HL-60 (cell line): ENCODE results near the gene PTH2.

Experiments used
- CTCF ChIP-seq: IDR thresholded peaks from one replicate; pipeline ENCODE4 v1.5.1; 2011; ENCODE audit warnings: low read length, control low read depth, inconsistent platforms; ENCODE audit not compliant: insufficient read depth
- POLR2AphosphoS5 ChIP-seq: IDR thresholded peaks from 2 replicates; pipeline ENCODE4 v1.6.1; 2012; ENCODE audit warnings: low read depth

- TF ChIP-seq CTCF, result no peak
- no peak for TF ChIP-seq POLR2AphosphoS5
These were observed 12.4 kb upstream of the PTH2 start for GRCh38 chr19:49435670-49436069.
